ENCODE data around the gene GALNT9.
A peak's percentile ranks its signal among the peaks of the same experiment; 100 is the strongest.
"Not testable (repeated sequence)": the region's sequence is repeated elsewhere in the genome, so short reads cannot be mapped to it uniquely, and the experiment has no call there.

The GALNT9 gene

GRCh38 chr12:132302466-132303358 lies 26.7 kb downstream of the GALNT9 start:
- Histone ChIP-seq H3K4me3 (no peak overlapping the region), H3K4me2 (no peak overlapping the region), H3K27ac (no peak overlapping the region), H3K9me3 (peaks cover 41% of the 10 kb centered on the region), H4K20me1 (no peaks in the 10 kb centered on the region), H3K27me3 (peaks cover 10% of the 10 kb centered on the region; the same call in 1 of the 2 replicates), H3K36me3 (no peaks in the 10 kb centered on the region), H3K9ac (no peak overlapping the region), H3K4me1 (peaks cover 18% of the 10 kb centered on the region)
- TF ChIP-seq Cebpa-rat (IDR thresholded peaks at IDR 0.05): no peak

- Histone ChIP-seq H3K9ac (no peak overlapping the region), H3K4me1 (peaks cover 13% of the 10 kb centered on the region; the same call in 1 of the 2 replicates), H4K20me1 (no peaks in the 10 kb centered on the region), H3K27me3 (peaks cover 10% of the 10 kb centered on the region; the same call in 1 of the 2 replicates), H3K27ac (no peak overlapping the region), H3K36me3 (no peaks in the 10 kb centered on the region), H3K4me2 (peak overlapping the region; percentile 26; the same call in 1 of the 2 replicates), H3K9me3 (peaks cover 51% of the 10 kb centered on the region), H3K4me3 (no peak overlapping the region)
- TF ChIP-seq Cebpa-rat (IDR thresholded peaks at IDR 0.05): peak; percentile 67; the same call in 1 of the 2 replicates
Observed at GRCh38 chr12:132300789-132301722, 28.3 kb downstream of the GALNT9 start.

- Histone ChIP-seq H4K20me1 (no peaks in the 10 kb centered on the region), H3K27me3 (peaks cover 3% of the 10 kb centered on the region; the same call in 1 of the 2 replicates), H3K4me3 (no peak overlapping the region), H3K36me3 (no peaks in the 10 kb centered on the region), H3K9ac (no peak overlapping the region), H3K27ac (no peak overlapping the region), H3K9me3 (peaks cover 48% of the 10 kb centered on the region), H3K4me1 (peaks cover 7% of the 10 kb centered on the region; the same call in 1 of the 2 replicates), H3K4me2 (no peak overlapping the region)
- TF ChIP-seq Cebpa-rat (IDR thresholded peaks at IDR 0.05): no peak
Observed at GRCh38 chr12:132296063-132296462, 33.3 kb downstream of the GALNT9 start.

- H3K27me3 ChIP-seq, H3K27ac ChIP-seq, H3K9ac ChIP-seq: not testable (repeated sequence)
Observed at GRCh38 chr12:132295561-132295960, 33.8 kb downstream of the GALNT9 start.

DNA sequence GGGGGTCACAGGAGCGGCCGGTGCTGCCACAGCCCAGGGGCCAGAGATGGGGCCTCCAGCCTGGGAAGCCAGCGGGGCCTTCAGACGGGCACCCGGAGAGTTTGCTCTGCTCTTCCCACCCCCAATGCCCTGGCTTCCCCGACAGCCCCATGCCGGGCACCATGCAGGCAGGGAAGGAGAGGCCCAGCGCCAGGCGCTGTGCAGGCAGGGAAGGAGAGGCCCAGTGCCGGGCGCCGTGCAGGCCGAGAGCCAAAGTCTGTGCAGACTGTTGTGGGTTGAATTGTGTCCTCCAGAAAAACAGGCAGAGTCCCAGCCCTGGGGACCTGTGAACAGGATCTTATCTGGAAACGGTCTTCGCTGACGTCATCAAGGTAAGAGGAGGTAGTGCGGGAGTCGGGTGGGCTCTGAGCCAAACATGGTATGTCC lies 34.3 kb downstream of the GALNT9 start:
- Histone ChIP-seq H3K4me1 (no peaks in the 10 kb centered on the region), H4K20me1 (no peaks in the 10 kb centered on the region), H3K9me3 (peaks cover 51% of the 10 kb centered on the region), H3K9ac (no peak overlapping the region), H3K27me3 (no peaks in the 10 kb centered on the region), H3K27ac (no peak overlapping the region), H3K36me3 (no peaks in the 10 kb centered on the region), H3K4me3 (no peak overlapping the region), H3K4me2 (no peak overlapping the region)
- no peak for TF ChIP-seq Cebpa-rat (IDR thresholded peaks at IDR 0.05)

More at GRCh38 chr12:132295561-132295960, 33.8 kb downstream of the GALNT9 start:
- not testable (repeated sequence) for H3K4me3 ChIP-seq, H4K20me1 ChIP-seq, H3K36me3 ChIP-seq, H3K4me1 ChIP-seq, H3K4me2 ChIP-seq
- H3K9me3 ChIP-seq: peaks cover 48% of the 10 kb centered on the region

- TF ChIP-seq Cebpa-rat (IDR thresholded peaks at IDR 0.05): no peak
- H3K36me3 ChIP-seq: no peaks in the 10 kb centered on the region
- no peak overlapping the region for H3K4me2 ChIP-seq
- H3K9ac ChIP-seq: no peak overlapping the region
- no peaks in the 10 kb centered on the region for H3K27me3 ChIP-seq
- H3K4me1 ChIP-seq: peaks cover 7% of the 10 kb centered on the region
- H4K20me1 ChIP-seq: no peaks in the 10 kb centered on the region
- peaks cover 54% of the 10 kb centered on the region for H3K9me3 ChIP-seq
- H3K4me3 ChIP-seq: no peak overlapping the region
- H3K27ac ChIP-seq: no peak overlapping the region
Observed at GRCh38 chr12:132294121-132295034, 35.0 kb downstream of the GALNT9 start.

DNA sequence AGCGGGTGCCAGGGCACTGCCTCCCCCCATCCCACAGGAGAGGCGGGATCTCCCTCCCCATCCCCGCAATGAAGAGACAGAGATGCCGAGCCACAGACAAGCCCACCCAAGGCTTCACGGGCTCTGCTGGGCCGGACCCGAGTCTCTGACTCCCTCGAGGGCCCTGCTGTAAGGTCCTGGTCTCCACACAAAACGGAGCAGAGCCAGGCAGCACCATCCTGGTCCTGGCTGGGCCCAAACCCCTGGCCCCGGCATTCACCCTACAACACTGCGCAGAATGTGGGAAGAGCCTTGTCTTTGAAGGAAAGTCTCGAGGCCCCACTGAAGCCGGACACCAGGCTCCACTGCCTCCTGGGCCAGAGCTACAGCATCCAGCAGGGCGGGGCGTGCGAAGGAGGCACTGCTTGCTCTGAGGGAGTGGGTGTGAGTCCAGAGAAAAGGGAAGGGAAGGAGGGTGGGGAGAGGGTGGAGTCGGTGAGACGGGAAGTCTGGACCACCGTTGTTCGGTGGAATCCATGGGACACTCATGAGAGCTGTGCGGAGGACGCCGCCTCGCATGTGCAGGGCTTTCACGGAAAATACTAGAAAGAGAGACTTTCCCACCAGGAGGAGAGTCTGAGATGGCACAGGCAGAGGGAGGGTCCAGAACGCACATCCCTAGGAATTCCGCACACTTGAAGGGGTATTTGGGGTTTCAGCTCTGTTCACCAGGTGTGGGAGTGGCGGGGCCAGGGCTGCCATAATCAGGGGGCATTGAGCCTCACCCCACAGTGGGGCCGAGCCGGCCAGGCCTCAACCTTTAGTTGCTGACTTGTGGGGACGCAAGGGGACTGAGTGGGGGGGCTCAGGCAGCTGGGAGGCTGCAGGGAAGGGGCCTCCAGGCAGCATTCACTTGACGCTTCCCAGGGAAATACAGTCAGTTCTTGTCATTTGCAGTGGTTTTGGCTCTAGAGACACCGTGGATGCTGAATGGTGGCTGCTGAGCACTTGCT lies 36.8 kb downstream of the GALNT9 start:
- no peak overlapping the region for H3K4me2 ChIP-seq
- no peak for TF ChIP-seq Cebpa-rat (IDR thresholded peaks at IDR 0.05)
- no peaks in the 10 kb centered on the region for H4K20me1 ChIP-seq
- no peaks in the 10 kb centered on the region for H3K36me3 ChIP-seq
- peaks cover 16% of the 10 kb centered on the region for H3K4me1 ChIP-seq
- H3K4me3 ChIP-seq: no peak overlapping the region
- H3K27me3 ChIP-seq: peaks cover 5% of the 10 kb centered on the region
- H3K9ac ChIP-seq: no peak overlapping the region
- no peak overlapping the region for H3K27ac ChIP-seq
- H3K9me3 ChIP-seq: peaks cover 42% of the 10 kb centered on the region
